DMS53 treated with DMSO at 0.1 percent for 48 hours (cell line): ENCODE data around the gene GRK5.
A peak's percentile ranks its signal among the peaks of the same experiment; 100 is the strongest.

Experiments
- DNase-seq: peaks from one replicate; lab custom pipeline; 2025; ENCODE audit not compliant: unreplicated experiment; lab: John Stamatoyannopoulos, UW

Gene GRK5

DNA sequence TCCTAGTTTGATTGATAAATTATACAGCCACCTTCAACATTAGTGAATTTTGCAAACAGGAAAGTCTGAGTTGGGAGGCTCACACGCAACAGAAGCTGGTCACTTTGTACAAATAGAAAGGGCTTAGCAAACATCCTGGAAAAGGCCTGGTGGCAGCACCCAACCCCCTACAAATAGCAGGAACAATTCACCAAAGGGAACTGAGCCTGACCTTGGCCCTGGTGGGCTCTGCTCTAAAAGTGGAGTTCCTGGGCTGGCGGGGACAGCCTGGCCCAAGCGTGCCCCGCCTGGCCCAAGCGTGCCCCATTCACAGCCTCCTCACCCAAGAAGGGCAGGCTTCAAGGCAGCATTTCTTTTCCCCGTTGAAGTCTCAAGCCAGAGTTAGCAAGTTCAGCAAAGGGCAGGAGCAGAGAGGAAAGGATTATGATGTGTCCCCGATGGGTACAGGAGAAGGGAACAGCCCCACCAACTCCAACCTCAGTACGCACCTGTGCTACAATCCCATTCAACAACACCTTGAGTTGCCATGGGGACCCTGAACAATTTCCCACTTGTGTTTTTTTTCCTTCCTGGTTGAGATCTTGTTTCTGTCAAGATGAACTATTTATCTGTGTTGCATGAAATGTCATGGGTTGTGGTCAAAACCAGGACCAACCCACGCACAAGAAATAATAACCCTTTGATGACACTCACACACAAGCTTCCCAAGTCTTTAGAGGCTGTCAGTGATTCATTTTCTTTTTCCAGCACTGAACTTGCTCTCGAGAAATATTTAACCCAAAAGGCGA, 291.7 kb downstream of the GRK5 start:
- peak; percentile 15 for DNase-seq

DNA sequence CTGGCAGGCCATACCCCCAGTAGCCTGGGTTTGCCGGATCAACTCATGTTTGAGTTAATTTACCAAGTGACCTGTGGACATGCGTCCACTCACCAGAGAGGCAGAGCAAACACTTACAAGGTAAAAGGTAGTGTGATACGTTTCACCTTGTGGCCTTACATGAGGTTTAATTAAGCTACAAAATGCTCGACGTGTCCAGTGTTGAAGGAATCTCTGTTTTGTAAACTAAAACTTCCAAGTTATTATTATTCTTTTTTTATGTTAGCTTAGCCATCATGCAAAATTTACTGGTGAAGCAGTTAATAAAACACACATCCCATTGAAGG, 292.3 kb downstream of the GRK5 start:
- no peak for DNase-seq

DNA sequence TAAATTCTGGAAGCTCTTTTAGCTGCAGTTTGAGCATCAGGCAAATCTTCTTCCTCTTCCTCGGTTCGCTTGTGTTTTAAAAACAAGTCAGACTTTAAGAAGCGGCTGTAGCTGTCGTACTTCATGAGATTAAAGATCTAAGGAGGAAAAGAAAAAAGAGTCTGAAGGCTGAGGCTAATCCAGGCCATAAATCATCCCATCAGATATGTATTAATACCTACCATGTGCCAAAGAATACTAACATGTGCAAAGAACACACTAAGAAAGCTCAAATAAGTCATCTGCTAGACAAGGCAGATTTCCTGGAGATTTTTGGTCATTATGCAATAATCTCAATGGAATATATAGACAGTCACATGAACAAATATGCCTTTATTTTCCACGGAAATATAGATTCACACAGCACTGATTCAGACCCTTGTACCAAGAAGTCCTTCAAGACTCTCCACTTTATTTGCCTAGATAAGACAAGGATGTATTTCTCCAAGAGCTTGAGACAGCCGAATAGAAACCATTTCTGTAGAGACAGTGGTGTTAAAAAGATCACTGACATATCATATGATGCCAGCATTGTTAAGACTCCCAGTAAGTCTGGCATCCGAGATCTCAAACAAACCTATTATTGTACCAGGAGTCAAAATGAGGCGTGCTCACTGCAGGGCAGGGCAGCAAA, 292.9 kb downstream of the GRK5 start:
- no peak for DNase-seq

DNA sequence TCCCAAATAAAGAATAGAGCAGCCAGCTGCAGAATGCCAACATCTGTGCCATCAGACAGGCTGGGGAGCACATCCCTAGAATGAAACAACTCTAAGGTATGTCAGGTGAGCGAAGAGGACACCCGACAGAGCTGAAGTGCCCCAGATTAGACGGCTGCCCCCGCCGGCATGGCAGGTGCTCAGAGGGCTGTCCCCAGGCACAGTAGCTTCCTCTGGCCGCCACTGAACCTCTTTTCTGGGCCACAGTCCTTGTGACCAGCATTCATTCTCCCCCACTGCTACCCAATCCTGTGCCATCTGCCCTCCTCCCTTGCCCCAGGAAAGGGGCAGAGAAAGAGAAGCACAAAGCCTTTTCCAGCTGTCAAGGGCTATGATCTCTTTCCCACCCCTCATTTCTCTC, 293.4 kb downstream of the GRK5 start:
- no peak for DNase-seq

DNA sequence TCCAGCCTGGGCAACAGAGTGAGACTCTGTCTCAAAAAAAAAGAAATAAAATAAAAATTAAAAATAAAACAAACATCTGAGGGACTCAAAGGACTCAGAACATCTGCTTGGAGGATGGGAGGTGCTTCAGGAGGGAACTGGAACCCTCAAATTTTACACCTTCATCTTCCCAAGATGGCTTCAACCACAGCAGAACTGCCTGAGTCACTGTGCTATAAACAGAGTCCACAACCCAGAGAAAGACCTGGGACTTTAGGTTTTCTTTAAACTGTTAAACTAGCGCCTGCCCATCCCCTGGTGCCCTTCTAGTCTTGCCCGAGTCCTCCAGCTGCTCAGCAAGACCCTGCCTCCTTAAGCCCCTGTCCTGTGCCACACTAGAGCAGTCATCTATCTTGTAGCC, 294.3 kb downstream of the GRK5 start:
- no peak for DNase-seq

DNA sequence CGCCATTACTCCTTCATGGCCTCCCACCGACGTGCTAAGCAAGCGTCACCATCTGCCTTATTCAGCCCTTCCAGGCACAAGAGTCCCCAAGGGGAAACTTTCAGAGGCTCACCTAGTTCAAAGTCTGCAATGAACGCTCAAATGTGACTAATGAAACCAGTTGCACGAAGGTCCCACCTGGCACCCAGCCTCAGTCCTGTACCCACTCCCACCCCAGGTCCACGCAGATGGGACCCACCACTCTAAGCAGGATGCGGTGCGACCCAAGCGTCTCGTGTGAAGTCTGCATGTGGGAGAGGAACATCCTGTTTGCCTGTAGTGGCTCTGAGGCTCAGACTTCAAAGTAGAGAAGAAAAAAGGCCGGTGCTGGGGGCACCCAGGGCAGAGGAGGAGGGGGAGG, 294.8 kb downstream of the GRK5 start:
- no peak for DNase-seq

DNA sequence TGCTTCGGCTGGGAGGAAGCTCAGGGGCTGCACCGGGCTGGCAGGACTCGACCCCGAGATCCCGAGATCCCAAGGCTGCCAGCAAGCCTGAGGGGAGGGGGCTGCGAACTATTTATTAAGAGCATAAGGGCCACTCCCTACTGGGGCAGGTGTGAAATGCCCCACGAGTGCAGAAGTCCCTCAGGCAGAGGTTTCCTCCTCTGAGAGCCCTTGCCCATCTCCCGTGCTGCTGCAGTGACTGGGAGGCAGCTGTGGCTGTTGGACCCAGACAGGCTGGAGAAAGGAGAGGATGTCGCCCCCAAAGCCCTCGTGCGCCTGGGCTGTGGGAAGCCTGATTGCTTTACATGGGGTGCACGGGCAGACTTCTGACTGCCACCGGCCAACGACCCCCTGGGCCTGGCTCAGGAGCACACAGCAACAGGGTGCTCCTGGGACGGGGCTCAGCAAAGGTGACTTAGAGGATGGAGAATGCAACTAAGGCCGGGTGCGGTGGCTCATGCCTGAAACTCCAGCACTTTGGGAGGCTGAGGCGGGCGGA, 295.3 kb downstream of the GRK5 start:
- no peak for DNase-seq

DNA sequence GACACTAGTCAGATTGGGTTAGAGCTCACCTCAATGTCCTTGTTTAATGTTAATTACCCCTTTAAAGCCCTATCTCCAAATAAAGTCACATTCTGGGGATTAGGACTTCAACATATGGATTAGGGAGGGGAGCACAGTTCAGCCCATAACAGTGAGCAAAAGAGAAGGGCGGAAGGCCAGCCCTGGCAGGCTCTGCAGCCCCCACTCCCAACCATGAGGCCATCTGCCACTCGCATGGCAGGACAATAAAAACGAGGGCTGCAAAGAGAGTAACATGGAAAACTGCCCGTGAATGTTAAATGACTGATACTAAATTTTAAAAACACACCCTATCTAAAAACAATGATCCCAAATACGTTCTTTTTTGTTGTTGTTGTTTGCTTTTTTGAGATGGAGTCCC, 296.4 kb downstream of the GRK5 start:
- no peak for DNase-seq

DNA sequence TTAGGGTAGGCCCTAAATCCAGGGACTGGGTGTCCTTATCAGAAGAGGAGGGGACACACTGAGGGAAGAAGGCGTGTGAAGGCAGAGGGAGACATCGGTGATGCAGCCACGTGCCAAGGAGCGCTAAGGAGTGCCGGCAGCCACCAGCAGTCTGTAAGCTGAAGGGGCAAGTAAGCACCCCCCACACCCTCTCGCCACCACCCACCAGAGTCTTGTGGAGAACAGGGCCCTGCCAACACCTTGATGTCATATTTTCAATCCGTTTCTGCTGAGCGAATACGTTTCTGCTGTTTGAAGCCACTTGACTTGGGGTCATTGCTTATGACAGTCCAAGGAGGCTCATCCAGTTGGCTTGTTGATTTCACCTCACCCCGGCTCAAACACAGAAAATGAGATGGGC, 297.3 kb downstream of the GRK5 start:
- DNase-seq, result no peak

DNA sequence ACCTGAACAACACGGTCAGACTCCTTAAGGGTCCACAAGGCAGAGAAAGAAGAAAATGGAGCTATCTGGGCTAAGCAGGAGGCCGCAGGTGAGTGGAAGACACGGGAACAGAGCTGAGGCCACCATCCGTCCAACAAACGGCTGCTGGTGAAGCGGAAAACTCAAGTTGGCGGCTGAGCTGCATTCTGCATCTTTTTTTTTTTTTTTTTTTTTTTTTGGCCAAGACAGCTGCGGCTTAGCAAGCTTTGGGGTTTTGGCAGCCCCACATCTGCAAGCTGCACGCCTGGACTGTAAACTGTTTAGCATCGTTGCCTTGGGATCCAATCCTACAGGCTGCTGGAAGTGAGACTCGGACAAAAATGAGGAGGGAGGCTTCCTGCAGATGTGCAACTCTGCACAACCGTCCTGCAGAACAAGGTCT, 297.8 kb downstream of the GRK5 start:
- DNase-seq, result no peak
